NCI-H226 (cell line): Measurements from ENCODE around the gene ZC3H12A.
"Not testable (repeated sequence)": the region's sequence is repeated elsewhere in the genome, so short reads cannot be mapped to it uniquely, and the experiment has no call there.

Experiments used
- DNase-seq: peaks from one replicate; pipeline ENCODE4 v3.0.0-alpha.2; 2015

Gene ZC3H12A

GRCh38 chr1:37479255-37480124, 5.1 kb downstream of the ZC3H12A start:
- peak; percentile 96 for DNase-seq

DNA sequence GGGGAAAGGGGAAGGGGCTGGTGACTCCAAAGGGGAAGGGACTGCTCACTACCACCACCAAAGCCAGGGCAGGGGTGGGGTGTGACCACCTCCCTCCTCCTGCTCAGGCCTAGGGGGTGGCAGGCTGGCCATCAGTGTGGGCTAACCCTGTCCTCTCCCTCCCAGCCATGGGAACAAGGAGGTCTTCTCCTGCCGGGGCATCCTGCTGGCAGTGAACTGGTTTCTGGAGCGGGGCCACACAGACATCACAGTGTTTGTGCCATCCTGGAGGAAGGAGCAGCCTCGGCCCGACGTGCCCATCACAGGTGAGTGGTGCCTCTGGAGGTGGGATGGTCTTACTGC, 5.7 kb downstream of the ZC3H12A start:
- DNase-seq: no peak

DNA sequence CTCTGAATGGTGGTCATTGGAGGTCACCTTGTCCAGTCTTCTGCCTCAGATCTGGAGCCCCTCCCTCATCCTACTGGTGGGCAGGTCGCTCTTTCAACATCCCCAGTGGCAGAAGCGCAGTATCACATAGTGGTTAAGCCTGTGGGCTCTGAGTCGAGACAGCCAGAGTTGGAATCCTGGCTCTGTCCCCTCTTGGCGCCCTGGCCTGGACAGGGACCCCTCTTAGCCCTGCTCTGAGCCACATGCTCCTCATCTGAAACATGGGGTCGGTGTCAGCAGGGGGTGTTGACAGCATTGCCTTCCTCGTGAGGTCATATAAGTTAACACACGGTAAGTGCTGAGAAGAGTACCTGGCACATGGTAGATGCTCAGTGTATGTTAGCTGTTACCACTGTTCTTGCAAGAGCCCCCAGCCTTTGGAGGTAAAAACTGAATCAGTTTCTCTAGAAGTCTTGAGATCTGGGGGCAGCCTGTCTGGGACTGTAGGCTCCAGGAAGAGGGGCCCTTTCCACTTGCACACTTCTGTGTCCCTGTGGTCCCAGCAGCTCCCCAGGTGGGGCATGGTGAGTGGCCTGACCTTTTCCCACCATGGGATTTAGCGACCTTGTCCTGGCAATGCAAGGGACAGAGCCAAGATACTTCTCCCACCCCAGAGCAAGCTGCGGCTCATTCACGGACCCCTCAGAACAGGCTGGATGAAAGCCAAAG, 6.4 kb downstream of the ZC3H12A start:
- DNase-seq: no peak

- DNase-seq: no peak
Observed at GRCh38 chr1:37481289-37482003, 7.1 kb downstream of the ZC3H12A start.

DNA sequence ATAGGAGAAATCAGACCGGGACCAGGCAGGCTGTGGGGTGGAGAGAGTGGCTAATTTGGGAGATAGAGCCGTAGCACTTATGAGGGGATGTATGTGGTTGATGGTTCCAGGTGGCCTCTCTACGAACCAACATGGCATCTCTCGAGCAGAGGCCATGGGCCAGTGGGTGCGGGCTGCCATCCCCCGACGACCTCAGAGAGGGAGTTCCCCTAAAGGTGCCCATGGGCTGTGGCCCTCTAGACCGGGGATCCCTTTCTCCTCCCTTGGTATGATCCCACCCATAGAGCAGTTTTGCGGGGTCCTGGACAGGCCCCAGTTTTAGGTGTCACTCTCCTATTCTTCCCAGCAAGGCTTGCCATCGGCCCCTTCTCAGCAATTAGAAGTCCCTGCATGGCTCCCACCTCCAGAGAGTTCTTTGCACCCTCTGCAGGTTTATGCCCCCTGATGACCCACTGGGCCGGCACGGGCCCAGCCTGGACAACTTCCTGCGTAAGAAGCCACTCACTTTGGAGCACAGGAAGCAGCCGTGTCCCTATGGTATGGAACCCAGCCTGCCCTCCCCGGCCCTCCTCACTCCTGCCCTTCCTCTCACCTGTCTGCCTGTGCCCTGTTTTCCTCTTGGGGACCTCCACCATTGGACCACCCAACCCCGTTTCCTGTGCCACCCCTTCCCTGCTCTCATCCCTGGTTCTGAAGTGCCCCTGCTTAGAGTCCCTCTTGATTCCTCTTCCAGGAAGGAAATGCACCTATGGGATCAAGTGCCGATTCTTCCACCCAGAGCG, 7.8 kb downstream of the ZC3H12A start:
- DNase-seq: no peak

DNA sequence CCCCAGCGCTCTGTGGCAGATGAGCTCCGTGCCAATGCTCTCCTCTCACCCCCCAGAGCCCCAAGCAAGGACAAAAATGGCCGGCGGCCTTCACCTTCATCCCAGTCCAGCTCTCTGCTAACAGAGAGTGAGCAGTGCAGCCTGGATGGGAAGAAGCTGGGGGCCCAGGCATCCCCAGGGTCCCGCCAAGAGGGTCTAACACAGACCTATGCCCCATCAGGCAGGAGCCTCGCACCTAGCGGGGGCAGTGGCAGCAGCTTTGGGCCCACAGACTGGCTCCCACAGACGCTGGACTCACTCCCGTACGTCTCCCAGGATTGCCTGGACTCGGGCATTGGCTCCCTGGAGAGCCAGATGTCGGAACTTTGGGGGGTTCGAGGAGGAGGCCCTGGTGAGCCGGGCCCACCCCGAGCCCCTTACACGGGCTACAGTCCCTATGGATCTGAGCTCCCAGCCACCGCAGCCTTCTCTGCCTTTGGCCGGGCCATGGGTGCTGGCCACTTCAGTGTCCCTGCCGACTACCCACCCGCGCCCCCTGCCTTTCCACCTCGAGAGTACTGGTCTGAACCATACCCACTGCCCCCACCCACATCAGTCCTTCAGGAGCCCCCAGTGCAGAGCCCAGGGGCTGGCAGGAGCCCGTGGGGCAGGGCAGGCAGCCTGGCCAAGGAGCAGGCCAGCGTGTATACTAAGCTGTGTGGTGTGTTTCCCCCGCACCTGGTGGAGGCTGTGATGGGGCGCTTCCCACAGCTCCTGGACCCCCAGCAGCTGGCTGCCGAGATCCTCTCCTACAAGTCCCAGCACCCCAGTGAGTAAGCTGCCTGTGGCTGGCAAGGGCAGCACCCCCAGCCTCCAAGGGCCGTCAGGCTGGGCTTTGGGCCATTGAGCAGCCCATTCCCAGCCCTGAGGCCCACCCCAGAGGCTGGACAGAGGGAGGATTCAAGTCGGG, 8.7 kb downstream of the ZC3H12A start:
- DNase-seq: no peak

GRCh38 chr1:37483785-37484184, 9.4 kb downstream of the ZC3H12A start:
- no peak for DNase-seq

DNA sequence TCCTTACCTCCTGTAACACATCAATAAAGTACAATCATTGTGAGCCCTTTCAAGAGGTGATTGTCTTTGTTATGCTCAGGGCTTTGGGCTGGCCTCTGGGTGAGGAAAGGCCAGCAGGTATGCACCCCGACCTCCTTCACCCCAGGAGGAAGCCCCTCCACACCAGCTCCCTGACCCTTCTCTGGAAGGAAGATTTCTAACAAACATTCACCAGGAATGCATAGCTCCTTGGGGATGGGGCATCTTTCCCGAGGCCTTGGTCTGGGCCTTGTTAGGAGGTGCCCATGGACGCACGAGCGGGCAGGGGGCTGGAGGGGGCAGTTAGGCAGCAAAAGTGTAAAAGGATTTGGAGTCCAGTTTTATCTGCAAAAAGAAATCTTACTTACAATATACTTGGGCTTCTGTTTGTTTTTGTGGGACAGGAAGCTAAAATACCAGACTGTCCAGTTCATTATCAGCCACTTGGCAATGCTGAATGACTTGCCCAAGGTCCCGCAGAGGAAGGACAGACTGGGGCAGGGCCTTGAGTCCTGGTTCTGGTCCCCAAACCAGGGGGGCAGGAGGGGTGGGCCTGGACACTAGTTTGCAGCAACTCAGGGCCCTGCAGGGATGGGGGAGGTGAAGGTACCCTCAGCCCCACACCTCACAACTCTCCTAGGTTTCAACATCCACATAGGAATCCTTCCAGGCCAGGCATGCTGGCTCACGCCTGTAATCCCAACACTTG, 10.1 kb downstream of the ZC3H12A start:
- no peak for DNase-seq

- DNase-seq: no peak
Observed at GRCh38 chr1:37485902-37486679, 11.7 kb downstream of the ZC3H12A start.

DNA sequence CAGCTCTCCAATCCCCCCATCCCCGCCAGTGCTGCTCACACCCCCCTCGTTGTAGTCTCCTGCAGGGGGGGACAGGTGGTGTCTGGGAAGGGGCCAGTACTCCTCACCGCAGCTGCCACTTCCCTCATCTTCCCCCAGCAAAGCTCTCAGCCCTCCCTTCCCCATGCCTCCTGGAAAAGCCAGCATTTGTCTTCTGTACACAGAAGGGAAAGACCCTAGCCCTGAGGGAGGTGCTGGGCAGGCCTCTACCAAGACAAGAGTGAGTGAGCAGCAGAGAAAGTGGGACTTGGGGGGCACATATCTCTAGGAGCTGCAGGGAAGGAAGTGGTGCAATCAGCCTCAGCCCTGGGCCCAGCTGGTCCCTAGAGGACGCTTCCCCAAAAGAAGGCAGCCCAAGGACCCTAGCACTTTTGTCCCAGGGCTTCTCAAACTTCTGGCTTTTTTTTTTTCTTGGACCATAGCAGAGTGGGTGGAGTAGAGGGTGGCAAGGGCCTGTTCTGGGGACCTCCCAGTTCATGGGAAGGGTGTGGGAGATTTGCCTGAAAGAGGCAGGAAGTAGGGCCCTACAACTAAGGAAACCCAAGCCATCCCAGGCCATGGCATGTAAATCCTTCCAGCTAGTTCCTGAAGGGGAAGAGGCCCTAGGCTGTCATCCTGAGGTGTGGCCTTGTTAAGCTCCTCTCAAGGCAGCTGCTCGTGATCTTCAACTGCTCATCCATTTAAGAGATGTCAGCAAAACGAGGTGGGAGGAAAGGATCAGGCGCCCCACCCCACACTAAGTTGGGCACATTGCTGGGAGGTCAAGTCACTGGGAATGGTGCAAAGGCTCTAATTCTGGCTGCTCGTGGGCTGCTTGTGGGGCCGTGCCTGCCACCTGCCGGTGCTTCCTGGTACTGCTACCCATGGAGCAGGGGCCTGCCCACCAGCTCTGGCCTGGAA, 12.6 kb downstream of the ZC3H12A start:
- peak; percentile 67 for DNase-seq

GRCh38 chr1:37487619-37487984, 13.2 kb downstream of the ZC3H12A start:
- no peak for DNase-seq

DNA sequence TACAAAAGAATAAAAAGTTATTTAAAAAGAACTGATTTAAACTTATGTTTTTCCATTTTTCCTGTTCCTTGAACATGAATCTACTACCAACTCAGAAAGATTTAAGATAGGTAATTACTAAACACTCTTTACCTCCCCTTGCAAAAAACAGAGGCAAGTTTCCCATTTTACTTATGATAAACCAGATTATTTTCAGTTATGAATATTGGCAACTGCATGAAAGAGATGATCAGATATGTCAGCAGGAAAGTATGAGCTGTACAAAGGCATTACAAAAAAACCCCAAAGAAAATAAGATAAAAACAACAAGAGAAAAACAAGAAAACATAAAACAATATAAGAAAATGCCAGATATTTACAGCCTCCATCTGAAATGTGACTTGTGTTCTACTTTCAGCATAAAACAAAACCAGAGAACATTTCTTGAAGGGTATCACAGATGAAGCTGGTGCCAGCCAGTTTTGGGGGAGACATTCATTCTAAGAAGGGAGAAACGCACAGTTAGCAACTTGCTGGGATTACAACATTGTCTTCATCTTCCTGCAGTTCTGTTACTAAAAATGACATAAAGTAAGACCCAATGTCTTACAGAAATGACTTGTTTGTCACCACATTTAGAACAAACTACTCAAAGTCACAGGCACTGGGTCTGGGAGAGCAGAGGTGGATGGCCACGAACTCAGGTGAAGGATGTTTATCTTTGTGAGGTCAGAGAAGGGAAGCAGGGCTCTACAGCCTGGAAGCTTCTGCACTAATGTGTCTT, 19.1 kb downstream of the ZC3H12A start:
- no peak for DNase-seq

GRCh38 chr1:37495875-37496274, 21.5 kb downstream of the ZC3H12A start:
- no peak for DNase-seq

DNA sequence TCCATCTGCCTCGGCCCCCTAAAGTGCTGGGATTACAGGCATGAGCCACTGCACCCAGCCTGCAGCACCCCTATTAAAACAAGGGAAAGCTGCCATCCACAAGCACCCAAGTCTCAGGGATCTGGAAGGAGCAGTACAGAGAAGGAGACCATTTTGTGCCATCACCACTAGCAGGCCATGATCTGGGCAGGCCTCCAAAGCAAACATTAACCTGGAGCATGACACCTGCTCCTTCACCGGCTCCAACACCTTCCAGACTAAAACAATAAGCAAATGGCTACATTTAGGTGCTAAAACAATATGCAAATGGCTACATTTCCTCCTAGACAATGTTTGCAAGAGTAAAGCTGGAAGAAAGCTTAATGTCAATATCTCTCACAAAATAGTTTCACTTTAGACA, 23.5 kb downstream of the ZC3H12A start:
- no peak for DNase-seq

- DNase-seq: no peak
Observed at GRCh38 chr1:37498872-37499617, 24.7 kb downstream of the ZC3H12A start.

- DNase-seq: no peak
Observed at GRCh38 chr1:37501661-37502060, 27.3 kb downstream of the ZC3H12A start.

- DNase-seq: no peak
Observed at GRCh38 chr1:37502104-37502503, 27.7 kb downstream of the ZC3H12A start.

GRCh38 chr1:37502791-37503190, 28.4 kb downstream of the ZC3H12A start:
- DNase-seq: not testable (repeated sequence)
